HepG2 (cell line): ENCODE measurements around the gene IKBKE. TPM values are rescaled to one million over a fixed set of nuclear protein-coding genes. Genes with fewer than 3 reads are reported as not detected.

Experiments
- DPF2 ChIP-seq: sonication (generic); formaldehyde crosslinking; IDR thresholded peaks from 2 replicates; pipeline ENCODE4 v1.4.0; 2020; ENCODE audit warnings: mild to moderate bottlenecking, low read depth, missing genetic modification reagents, borderline replicate concordance
- MAFK ChIP-seq, 2 experiments: IDR thresholded peaks in 1 of 2; conservative IDR thresholded peaks in 1 of 2; 2 replicates each; pipeline ENCODE4 v1.6.1; 2011; ENCODE audit warnings: improper control_type of control experiment in 2 of 2, low read length in 2 of 2
- SMAD1 ChIP-seq: sonication (generic); formaldehyde crosslinking; IDR thresholded peaks from 2 replicates; pipeline ENCODE4 v1.4.0; 2020; ENCODE audit warnings: missing genetic modification reagents, low read depth, mild to moderate bottlenecking, borderline replicate concordance
- ZGPAT ChIP-seq: IDR thresholded peaks from 2 replicates; pipeline ENCODE4 v1.6.1; 2016; ENCODE audit warnings: mild to moderate bottlenecking
- ZNF207 ChIP-seq: fragments of 450-650 bp; IDR thresholded peaks from 2 replicates; pipeline ENCODE4 v1.6.1; 2016; ENCODE audit warnings: antibody characterized with exemption, borderline replicate concordance
- polyA plus RNA-seq, 8 experiments: library from polyadenylated mRNA; depleted of rRNA in 3 of 8; stranded (reverse) in 7 of 8; unstranded in 1 of 8; fragments of >200 nt; fragmentation: Illumina TruSeq in 4 of 8; extraction: Trizol in 4 of 8; gene quantifications; 2 replicates each; pipeline versions ENCODE4 v1.2.1 to v1.2.3, GENCODE V29; 2011 to 2016; ENCODE audit warnings: low read depth in 4 of 8, missing spikeins in 1 of 8, mixed read lengths in 1 of 8; ENCODE audit not compliant: insufficient read depth in 1 of 8
- total RNA-seq, 5 experiments: library from RNA; depleted of rRNA; stranded (reverse); fragments of >200 nt; fragmentation: Illumina TruSeq; extraction: Trizol; gene quantifications; 2 replicates each; pipeline ENCODE4 v1.2.3, GENCODE V29; 2016; ENCODE audit warnings: low read depth in 1 of 5
- TF ChIP-seq, protein P1 (sequence below): sonication (generic); formaldehyde crosslinking; IDR thresholded peaks from 2 replicates; pipeline ENCODE4 v1.4.0; 2020; ENCODE audit warnings: missing genetic modification reagents, mild to moderate bottlenecking, borderline replicate concordance

IKBKE gene
- total and polyA plus RNA-seq, 2 of the 13 experiments (the other 11 are each of a cell fraction or from before 2014, with no cell fraction given) = 4.5 to 5.8 TPM

- no peak for TF ChIP-seq ZGPAT (CRISPR knock-in tag)
- no peak for TF ChIP-seq DPF2 (CRISPR knock-in tag)
- no peak for TF ChIP-seq ZNF207
- TF ChIP-seq, protein P1, sequence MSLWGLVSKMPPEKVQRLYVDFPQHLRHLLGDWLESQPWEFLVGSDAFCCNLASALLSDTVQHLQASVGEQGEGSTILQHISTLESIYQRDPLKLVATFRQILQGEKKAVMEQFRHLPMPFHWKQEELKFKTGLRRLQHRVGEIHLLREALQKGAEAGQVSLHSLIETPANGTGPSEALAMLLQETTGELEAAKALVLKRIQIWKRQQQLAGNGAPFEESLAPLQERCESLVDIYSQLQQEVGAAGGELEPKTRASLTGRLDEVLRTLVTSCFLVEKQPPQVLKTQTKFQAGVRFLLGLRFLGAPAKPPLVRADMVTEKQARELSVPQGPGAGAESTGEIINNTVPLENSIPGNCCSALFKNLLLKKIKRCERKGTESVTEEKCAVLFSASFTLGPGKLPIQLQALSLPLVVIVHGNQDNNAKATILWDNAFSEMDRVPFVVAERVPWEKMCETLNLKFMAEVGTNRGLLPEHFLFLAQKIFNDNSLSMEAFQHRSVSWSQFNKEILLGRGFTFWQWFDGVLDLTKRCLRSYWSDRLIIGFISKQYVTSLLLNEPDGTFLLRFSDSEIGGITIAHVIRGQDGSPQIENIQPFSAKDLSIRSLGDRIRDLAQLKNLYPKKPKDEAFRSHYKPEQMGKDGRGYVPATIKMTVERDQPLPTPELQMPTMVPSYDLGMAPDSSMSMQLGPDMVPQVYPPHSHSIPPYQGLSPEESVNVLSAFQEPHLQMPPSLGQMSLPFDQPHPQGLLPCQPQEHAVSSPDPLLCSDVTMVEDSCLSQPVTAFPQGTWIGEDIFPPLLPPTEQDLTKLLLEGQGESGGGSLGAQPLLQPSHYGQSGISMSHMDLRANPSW (CRISPR knock-in tag) = no peak
- no peak for TF ChIP-seq SMAD1 (CRISPR knock-in tag)
- TF ChIP-seq MAFK (conservative IDR thresholded peaks at IDR 0.05 in 1 of 2, IDR thresholded peaks at IDR 0.05 in 1 of 2; ENCODE audit: low read length in 2 of 2) = peak; percentile 69 to 84
Observed at GRCh38 chr1:206456577-206457370, 13.5 kb upstream of the IKBKE start (continued).
